ENCODE results near the gene ASS1.

GRCh38 chr9:130483371-130483971 is 38.7 kb downstream of the ASS1 start:
- no peak for TF ChIP-seq CTCF (IDR thresholded peaks at IDR 0.05)
- no peak for TF ChIP-seq POLR2A (IDR thresholded peaks at IDR 0.05)

Measured in uterus (tissue), 2 donors.